Endodermal cell (in vitro differentiated cells): ENCODE results near the gene CCR5AS.

Experiments used
- DNase-seq: peaks from one replicate; pipeline ENCODE4 v3.0.0-alpha.2; 2017
- H3K27ac ChIP-seq: 2 replicates; pipeline ENCODE4 v1.5.1; 2013; ENCODE audit warnings: mild to moderate bottlenecking, low read depth, low read length, moderate library complexity
- H3K27me3 ChIP-seq: 2 replicates; pipeline ENCODE4 v1.6.1; 2013; ENCODE audit warnings: mild to moderate bottlenecking, low read length, moderate library complexity; ENCODE audit not compliant: insufficient read depth, control insufficient read depth, poor library complexity, severe bottlenecking
- H3K36me3 ChIP-seq: 2 replicates; pipeline ENCODE4 v1.7.0; 2013; ENCODE audit warnings: mild to moderate bottlenecking, low read length, moderate library complexity; ENCODE audit not compliant: control insufficient read depth, insufficient read depth
- H3K4me1 ChIP-seq: one replicate; pipeline ENCODE4 v1.7.0; 2013; ENCODE audit warnings: low read length; ENCODE audit not compliant: control insufficient read depth, insufficient read depth
- H3K4me3 ChIP-seq: 2 replicates; pipeline ENCODE4 v1.5.1; 2013; ENCODE audit warnings: mild to moderate bottlenecking, low read length, moderate library complexity
- H3K9ac ChIP-seq: 2 replicates; pipeline ENCODE4 v1.6.1; 2013; ENCODE audit warnings: mild to moderate bottlenecking, low read length, moderate library complexity; ENCODE audit not compliant: poor library complexity, severe bottlenecking; ENCODE audit errors: extremely low read depth
- H3K9me3 ChIP-seq: 2 replicates; pipeline ENCODE4 v1.6.1; 2013; ENCODE audit warnings: mild to moderate bottlenecking, low read length, moderate library complexity; ENCODE audit not compliant: control insufficient read depth
- H3K27ac Mint-ChIP-seq: 2 replicates; pipeline ENCODE4 v1.8.0; 2020; ENCODE audit warnings: mixed read lengths
- H3K27me3 Mint-ChIP-seq: 2 replicates; pipeline ENCODE4 v1.8.0; 2021; ENCODE audit warnings: mild to moderate bottlenecking, mixed read lengths; ENCODE audit not compliant: insufficient read depth
- H3K36me3 Mint-ChIP-seq: 2 replicates; pipeline ENCODE4 v1.8.0; 2020; ENCODE audit warnings: low read depth, mixed read lengths
- H3K4me1 Mint-ChIP-seq: 2 replicates; pipeline ENCODE4 v1.8.0; 2020; ENCODE audit warnings: mixed read lengths
- H3K4me3 Mint-ChIP-seq: 2 replicates; pipeline ENCODE4 v1.8.0; 2020; ENCODE audit warnings: mild to moderate bottlenecking, moderate library complexity, mixed read lengths
- H3K9me3 Mint-ChIP-seq: 2 replicates; pipeline ENCODE4 v1.8.0; 2020; ENCODE audit warnings: mild to moderate bottlenecking, mixed read lengths
- CTCF ChIP-seq: fragments of 200-600 bp; sonication (generic); conservative IDR thresholded peaks from 2 replicates; pipeline ENCODE4 v1.5.0; 2021; ENCODE audit warnings: antibody characterized with exemption, mild to moderate bottlenecking
- WGBS, 2 experiments: methylation state at CpG; one replicate each; pipeline versions ENCODE4 v1.1.5 to v1.1.7; 2013; ENCODE audit warnings: missing lambda C conversion rate in 2 of 2, mixed read lengths in 1 of 2; ENCODE audit not compliant: insufficient coverage in 1 of 2, insufficient read length in 1 of 2; 5-methylcytosine and 5-hydroxymethylcytosine counted together

CCR5AS gene

GRCh38 chr3:46416811-46417510 is 10.1 kb upstream of the CCR5AS start:
- H3K4me3 Mint-ChIP-seq: no peak overlapping the region

GRCh38 chr3:46416125-46416810 is 9.4 kb upstream of the CCR5AS start:
- 92 to 97% methylated on average over 8 to 10 of the region's 10 CpGs for WGBS, 2 experiments
- H3K4me1 Mint-ChIP-seq: peaks cover 26% of the 10 kb centered on the region
- no peaks in the 10 kb centered on the region for H3K36me3 ChIP-seq
- no peaks in the 10 kb centered on the region for H3K36me3 Mint-ChIP-seq
- no peak for TF ChIP-seq CTCF
- no peaks in the 10 kb centered on the region for H3K9me3 ChIP-seq
- no peak overlapping the region for H3K27ac ChIP-seq
- no peak overlapping the region for H3K9ac ChIP-seq
- H3K27me3 Mint-ChIP-seq: no peaks in the 10 kb centered on the region
- H3K4me3 Mint-ChIP-seq: no peak overlapping the region
- no peaks in the 10 kb centered on the region for H3K27me3 ChIP-seq
- no peak for DNase-seq
- H3K9me3 Mint-ChIP-seq: no peaks in the 10 kb centered on the region
- no peak overlapping the region for H3K27ac Mint-ChIP-seq
- peaks cover 13% of the 10 kb centered on the region for H3K4me1 ChIP-seq
- no peak overlapping the region for H3K4me3 ChIP-seq

More at GRCh38 chr3:46416811-46417510, 10.1 kb upstream of the CCR5AS start:
- DNase-seq: no peak
- 95 to 97% methylated on average over 7 of the region's 7 CpGs for WGBS, 2 experiments
- no peak for TF ChIP-seq CTCF
- Mint-ChIP-seq H3K4me1 (peaks cover 26% of the 10 kb centered on the region), H3K9me3 (no peaks in the 10 kb centered on the region), H3K36me3 (no peaks in the 10 kb centered on the region), H3K27ac (no peak overlapping the region), H3K27me3 (no peaks in the 10 kb centered on the region)
- H3K9me3 ChIP-seq: no peaks in the 10 kb centered on the region
- H3K4me3 ChIP-seq: no peak overlapping the region
- no peak overlapping the region for H3K9ac ChIP-seq
- no peaks in the 10 kb centered on the region for H3K36me3 ChIP-seq
- peaks cover 13% of the 10 kb centered on the region for H3K4me1 ChIP-seq
- no peak overlapping the region for H3K27ac ChIP-seq
- no peaks in the 10 kb centered on the region for H3K27me3 ChIP-seq

GRCh38 chr3:46414739-46415138 is 7.9 kb upstream of the CCR5AS start:
- TF ChIP-seq CTCF: no peak
- H3K27ac ChIP-seq: no peak overlapping the region

More at GRCh38 chr3:46414739-46415138, 7.9 kb upstream of the CCR5AS start:
- H3K9ac ChIP-seq: no peak overlapping the region
- H3K36me3 ChIP-seq: no peaks in the 10 kb centered on the region
- Mint-ChIP-seq H3K4me3 (no peak overlapping the region), H3K9me3 (no peaks in the 10 kb centered on the region), H3K27me3 (no peaks in the 10 kb centered on the region), H3K36me3 (no peaks in the 10 kb centered on the region), H3K27ac (no peak overlapping the region), H3K4me1 (peaks cover 26% of the 10 kb centered on the region)
- WGBS, 2 experiments: 89 to 100% methylated on average over 4 of the region's 4 CpGs
- peaks cover 13% of the 10 kb centered on the region for H3K4me1 ChIP-seq
- DNase-seq: no peak
- no peaks in the 10 kb centered on the region for H3K27me3 ChIP-seq
- H3K9me3 ChIP-seq: no peaks in the 10 kb centered on the region
- no peak overlapping the region for H3K4me3 ChIP-seq
